MM.1S (cell line): ENCODE data around the gene LCN15.

Experiments used
- EZH2 ChIP-seq: fragments of 300-600 bp; sonication (generic); optimal IDR thresholded peaks from 2 replicates; pipeline ENCODE3; 2017; ENCODE audit warnings: low read depth, mild to moderate bottlenecking, antibody characterized with exemption, low read length, mixed read lengths
- TF ChIP-seq, protein P1 (sequence below): fragments of 300-600 bp; sonication (generic); IDR thresholded peaks from 2 replicates; pipeline ENCODE4 v1.5.1; 2016; ENCODE audit warnings: antibody characterized with exemption, low read length, mixed read lengths

- TF ChIP-seq, protein P1, sequence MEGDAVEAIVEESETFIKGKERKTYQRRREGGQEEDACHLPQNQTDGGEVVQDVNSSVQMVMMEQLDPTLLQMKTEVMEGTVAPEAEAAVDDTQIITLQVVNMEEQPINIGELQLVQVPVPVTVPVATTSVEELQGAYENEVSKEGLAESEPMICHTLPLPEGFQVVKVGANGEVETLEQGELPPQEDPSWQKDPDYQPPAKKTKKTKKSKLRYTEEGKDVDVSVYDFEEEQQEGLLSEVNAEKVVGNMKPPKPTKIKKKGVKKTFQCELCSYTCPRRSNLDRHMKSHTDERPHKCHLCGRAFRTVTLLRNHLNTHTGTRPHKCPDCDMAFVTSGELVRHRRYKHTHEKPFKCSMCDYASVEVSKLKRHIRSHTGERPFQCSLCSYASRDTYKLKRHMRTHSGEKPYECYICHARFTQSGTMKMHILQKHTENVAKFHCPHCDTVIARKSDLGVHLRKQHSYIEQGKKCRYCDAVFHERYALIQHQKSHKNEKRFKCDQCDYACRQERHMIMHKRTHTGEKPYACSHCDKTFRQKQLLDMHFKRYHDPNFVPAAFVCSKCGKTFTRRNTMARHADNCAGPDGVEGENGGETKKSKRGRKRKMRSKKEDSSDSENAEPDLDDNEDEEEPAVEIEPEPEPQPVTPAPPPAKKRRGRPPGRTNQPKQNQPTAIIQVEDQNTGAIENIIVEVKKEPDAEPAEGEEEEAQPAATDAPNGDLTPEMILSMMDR: no peak
- no peak for TF ChIP-seq EZH2
These were observed 15.4 kb downstream of the LCN15 start for GRCh38 chr9:136748666-136749611.
